BE2C (cell line): ENCODE results near the gene ARFRP1.
A peak's percentile ranks its signal among the peaks of the same experiment; 100 is the strongest.

Experiments used
- DNase-seq: peaks from one replicate; pipeline ENCODE4 v3.0.0-alpha.2; 2020
- H3K27me3 ChIP-seq: fragments of 250-450 bp; sonication (Bioruptor Pico); 2 replicates; pipeline ENCODE4 v1.5.1; 2020; ENCODE audit warnings: mild to moderate bottlenecking
- H3K36me3 ChIP-seq: fragments of 250-450 bp; sonication (Bioruptor Pico); 2 replicates; pipeline ENCODE4 v1.5.1; 2020; ENCODE audit warnings: mild to moderate bottlenecking
- H3K4me1 ChIP-seq: fragments of 250-450 bp; sonication (Bioruptor Pico); 2 replicates; pipeline ENCODE4 v1.5.1; 2020
- H3K4me3 ChIP-seq: 2 replicates; pipeline ENCODE4 v1.5.1; 2011; ENCODE audit warnings: low read depth, low read length
- H3K9me3 ChIP-seq: fragments of 250-450 bp; sonication (Bioruptor Pico); 2 replicates; pipeline ENCODE4 v1.5.1; 2020
- CTCF ChIP-seq: IDR thresholded peaks from 2 replicates; pipeline ENCODE4 v1.5.1; 2012; ENCODE audit warnings: mild to moderate bottlenecking, low read depth, low read length

Gene ARFRP1

GRCh38 chr20:63700199-63701050 lies 7.4 kb downstream of the ARFRP1 start:
- no peak for TF ChIP-seq CTCF
- Histone ChIP-seq H3K4me1 (peaks cover 44% of the 10 kb centered on the region), H3K4me3 (no peak overlapping the region), H3K36me3 (peaks cover 11% of the 10 kb centered on the region), H3K27me3 (no peaks in the 10 kb centered on the region), H3K9me3 (no peaks in the 10 kb centered on the region)
- DNase-seq, result peak; percentile 33

- Histone ChIP-seq H3K36me3 (peaks cover 3% of the 10 kb centered on the region; the same call in 1 of the 2 replicates), H3K4me1 (peaks cover 44% of the 10 kb centered on the region), H3K27me3 (no peaks in the 10 kb centered on the region), H3K9me3 (no peaks in the 10 kb centered on the region), H3K4me3 (no peak overlapping the region)
- DNase-seq, result peak; percentile 37
- no peak for TF ChIP-seq CTCF
These were observed 8.1 kb downstream of the ARFRP1 start for GRCh38 chr20:63699466-63700198.

- no peak for TF ChIP-seq CTCF
- H3K9me3 ChIP-seq, result no peaks in the 10 kb centered on the region
- peak; percentile 78 for DNase-seq
- H3K36me3 ChIP-seq, result no peaks in the 10 kb centered on the region
- H3K27me3 ChIP-seq, result no peaks in the 10 kb centered on the region
- H3K4me1 ChIP-seq, result peaks cover 44% of the 10 kb centered on the region
- H3K4me3 ChIP-seq, result no peak overlapping the region
These were observed 8.9 kb downstream of the ARFRP1 start for GRCh38 chr20:63698739-63699465.

GRCh38 chr20:63697868-63698545 lies 9.8 kb downstream of the ARFRP1 start:
- Histone ChIP-seq H3K27me3 (no peaks in the 10 kb centered on the region), H3K4me3 (no peak overlapping the region), H3K9me3 (no peaks in the 10 kb centered on the region), H3K4me1 (peaks cover 44% of the 10 kb centered on the region), H3K36me3 (no peaks in the 10 kb centered on the region)
- peak; percentile 61 for DNase-seq
- no peak for TF ChIP-seq CTCF

GRCh38 chr20:63697357-63697867 lies 10.4 kb downstream of the ARFRP1 start:
- no peak for TF ChIP-seq CTCF
- Histone ChIP-seq H3K4me1 (peaks cover 44% of the 10 kb centered on the region), H3K4me3 (no peak overlapping the region)

More at GRCh38 chr20:63697357-63697867, 10.4 kb downstream of the ARFRP1 start:
- Histone ChIP-seq H3K9me3 (no peaks in the 10 kb centered on the region), H3K27me3 (no peaks in the 10 kb centered on the region), H3K36me3 (no peaks in the 10 kb centered on the region)
- DNase-seq, result peak; percentile 40
